Left ventricle myocardium inferior (tissue), 1 donor: Measurements from ENCODE around the gene OR9A2. TPM values are rescaled to one million over a fixed set of nuclear protein-coding genes. Genes with fewer than 3 reads are reported as not detected.

ENCODE experiments used
- DNase-seq: peaks from one replicate; pipeline ENCODE4 v3.0.0-alpha.2; 2020
- H3K27ac ChIP-seq: fragments of 200-600 bp; replicated peaks from 2 replicates; pipeline ENCODE4 v1.8.0; 2021
- H3K27me3 ChIP-seq: fragments of 200-600 bp; 2 replicates; pipeline ENCODE4 v1.8.0; 2021; ENCODE audit warnings: low read depth
- H3K36me3 ChIP-seq: fragments of 200-600 bp; 2 replicates; pipeline ENCODE4 v1.8.0; 2021
- H3K4me1 ChIP-seq: fragments of 200-600 bp; 2 replicates; pipeline ENCODE4 v1.8.0; 2021
- H3K4me3 ChIP-seq: fragments of 200-600 bp; 2 replicates; pipeline ENCODE4 v1.8.0; 2021; ENCODE audit warnings: mild to moderate bottlenecking, moderate library complexity
- H3K9me3 ChIP-seq: fragments of 200-600 bp; replicated peaks from 2 replicates; pipeline ENCODE4 v1.8.0; 2021
- CTCF ChIP-seq: fragments of 200-600 bp; IDR thresholded peaks from 2 replicates; pipeline ENCODE4 v1.8.0; 2021; ENCODE audit warnings: antibody characterized with exemption, mild to moderate bottlenecking, borderline replicate concordance
- intact Hi-C: fragments of 100-400 bp; cut with micrococcal nuclease; formaldehyde crosslinking; loops from one replicate; pipeline ENCODE4 v1.11.0; 2022
- total RNA-seq: library from RNA; stranded (reverse); fragmentation: NEBNext Ultra II Directional; extraction: Animal tissue kit (Norgen Biotek cat#: 25700); gene quantifications from one replicate; pipeline ENCODE4 v1.2.1, GENCODE V29; 2021
- donor health status: DM: no; HTN: yes; CAD: no; lungs with severe emphysema.

The OR9A2 gene
- total RNA-seq, 1 donor from 2014 or later, result not detected

- H3K9me3 ChIP-seq, result peaks cover 12% of the 10 kb centered on the region
- H3K36me3 ChIP-seq, result no peaks in the 10 kb centered on the region
- H3K27ac ChIP-seq, result no peak overlapping the region
- H3K27me3 ChIP-seq, result peaks cover 12% of the 10 kb centered on the region
- no peak for TF ChIP-seq CTCF
- H3K4me3 ChIP-seq, result no peak overlapping the region
- no peak for DNase-seq
- intact Hi-C loops, result loop anchor here (10.0 kb wide), 1 partner anchor 146 kb away; the partner anchor contains the start of gene EPHB6
- no peaks in the 10 kb centered on the region for H3K4me1 ChIP-seq
These were observed 26.3 kb downstream of the OR9A2 start for GRCh38 chr7:143000648-143001047.

- no peak overlapping the region for H3K27ac ChIP-seq
- no peak for DNase-seq
- no peaks in the 10 kb centered on the region for H3K36me3 ChIP-seq
- TF ChIP-seq CTCF, result no peak
- H3K4me1 ChIP-seq, result no peaks in the 10 kb centered on the region
- intact Hi-C loops, result loop anchor here (10.0 kb wide), 1 partner anchor 145 kb away; the partner anchor contains the start of gene EPHB6
- H3K27me3 ChIP-seq, result peaks cover 11% of the 10 kb centered on the region
- H3K4me3 ChIP-seq, result no peak overlapping the region
- peaks cover 12% of the 10 kb centered on the region for H3K9me3 ChIP-seq
These were observed 27.1 kb downstream of the OR9A2 start for GRCh38 chr7:142999793-143000192.

- Histone ChIP-seq H3K36me3 (no peaks in the 10 kb centered on the region), H3K9me3 (peaks cover 19% of the 10 kb centered on the region), H3K27ac (no peak overlapping the region), H3K4me3 (no peak overlapping the region), H3K27me3 (peaks cover 3% of the 10 kb centered on the region), H3K4me1 (no peaks in the 10 kb centered on the region)
- intact Hi-C loops, result no loop called here
- DNase-seq, result no peak
- no peak for TF ChIP-seq CTCF
These were observed 28.0 kb downstream of the OR9A2 start for GRCh38 chr7:142998966-142999365.

- no peak for DNase-seq
- Histone ChIP-seq H3K27me3 (no peaks in the 10 kb centered on the region), H3K4me1 (no peaks in the 10 kb centered on the region), H3K9me3 (peaks cover 25% of the 10 kb centered on the region), H3K4me3 (no peak overlapping the region), H3K36me3 (no peaks in the 10 kb centered on the region), H3K27ac (no peak overlapping the region)
- no peak for TF ChIP-seq CTCF
- intact Hi-C loops, result no loop called here
These were observed 29.4 kb downstream of the OR9A2 start for GRCh38 chr7:142997456-142997989.

GRCh38 chr7:142992427-142992826, 34.5 kb downstream of the OR9A2 start:
- Histone ChIP-seq H3K4me1 (no peaks in the 10 kb centered on the region), H3K27ac (no peak overlapping the region), H3K36me3 (no peaks in the 10 kb centered on the region), H3K27me3 (no peaks in the 10 kb centered on the region), H3K9me3 (peaks cover 13% of the 10 kb centered on the region), H3K4me3 (no peak overlapping the region)
- TF ChIP-seq CTCF, result no peak
- DNase-seq, result no peak
- intact Hi-C loops, result no loop called here
